Skin of body (tissue), 2 donors: ENCODE results near the gene ZNF764. TPM values are rescaled to one million over a fixed set of nuclear protein-coding genes. Genes with fewer than 3 reads are reported as not detected.
"Not testable (repeated sequence)": the region's sequence is repeated elsewhere in the genome, so short reads cannot be mapped to it uniquely, and the experiment has no call there.

Experiments
- DNase-seq: peaks from one replicate; lab custom pipeline; 2025; lab: John Stamatoyannopoulos, UW
- total RNA-seq: library from RNA; depleted of rRNA; stranded (reverse); fragments of >200 nt; gene quantifications from one replicate; pipeline ENCODE4 v1.2.3, GENCODE V29; 2014

The ZNF764 gene
- 4.1 TPM for total RNA-seq

DNA sequence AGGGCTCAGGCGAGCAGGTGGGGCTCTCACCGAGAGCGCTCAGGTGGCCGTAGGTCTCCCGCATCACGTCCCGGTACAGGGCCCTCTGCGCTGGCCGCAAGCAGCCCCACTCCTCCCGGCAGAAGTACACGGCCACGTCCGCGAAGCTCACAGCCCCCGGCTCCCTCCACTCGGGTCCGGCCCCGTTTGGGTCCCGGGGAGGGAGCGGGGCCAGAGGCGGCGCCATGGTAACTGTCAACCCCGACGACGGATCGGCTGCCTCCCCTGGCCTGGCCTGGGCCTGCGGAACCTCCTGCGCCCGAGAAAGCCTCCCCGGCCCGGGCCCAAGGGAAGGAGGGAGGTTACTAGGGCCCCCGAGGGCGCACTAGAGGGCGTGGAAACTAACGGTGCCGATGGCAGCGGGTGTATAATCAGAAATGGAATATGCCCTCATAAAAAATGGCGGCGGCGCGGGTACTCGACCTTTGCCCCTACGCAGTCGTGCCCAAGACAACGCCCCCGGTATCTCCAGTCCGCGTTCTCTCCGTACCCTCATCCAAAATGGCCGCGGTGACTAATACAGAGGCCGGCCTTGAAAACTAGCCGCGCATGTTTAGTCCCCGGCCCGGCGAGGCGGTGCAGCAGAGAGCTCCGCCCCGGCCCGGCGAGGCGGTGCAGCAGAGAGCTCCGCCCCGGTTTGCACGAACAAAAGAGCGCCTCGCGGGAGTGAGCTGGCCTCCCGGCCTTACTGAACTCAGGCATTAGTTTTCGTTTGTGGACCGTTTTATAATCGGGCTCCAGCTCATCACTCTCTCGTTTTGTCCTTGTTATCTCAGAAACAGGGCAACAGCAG, at the start of gene ZNF764:
Gene ZNF764 (minus strand): TSS at position 418 of the 832 bp plus-strand sequence. CDS start 192 bp downstream, at position 226.
- DNase-seq: peak; percentile 96

DNA sequence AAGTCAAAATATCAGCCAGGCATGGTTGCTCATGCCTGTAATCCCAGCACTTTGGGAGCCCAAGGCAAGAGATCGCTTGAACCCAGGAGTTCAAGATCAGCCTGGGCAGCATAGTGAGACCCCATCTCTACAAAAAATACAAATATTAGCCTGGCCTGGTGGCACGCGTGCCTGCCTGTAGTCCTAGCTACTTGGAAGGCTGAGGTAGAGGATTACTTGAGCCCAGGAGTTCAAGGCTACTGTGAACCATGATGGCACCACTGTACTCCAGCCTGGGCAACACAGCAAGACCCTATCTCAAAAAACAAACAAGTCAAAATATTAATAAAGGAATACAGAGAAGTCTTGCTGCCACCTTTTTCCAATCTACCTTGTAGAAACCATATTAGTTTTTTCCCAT, 47.8 kb upstream of the ZNF764 start:
- no peak for DNase-seq

DNA sequence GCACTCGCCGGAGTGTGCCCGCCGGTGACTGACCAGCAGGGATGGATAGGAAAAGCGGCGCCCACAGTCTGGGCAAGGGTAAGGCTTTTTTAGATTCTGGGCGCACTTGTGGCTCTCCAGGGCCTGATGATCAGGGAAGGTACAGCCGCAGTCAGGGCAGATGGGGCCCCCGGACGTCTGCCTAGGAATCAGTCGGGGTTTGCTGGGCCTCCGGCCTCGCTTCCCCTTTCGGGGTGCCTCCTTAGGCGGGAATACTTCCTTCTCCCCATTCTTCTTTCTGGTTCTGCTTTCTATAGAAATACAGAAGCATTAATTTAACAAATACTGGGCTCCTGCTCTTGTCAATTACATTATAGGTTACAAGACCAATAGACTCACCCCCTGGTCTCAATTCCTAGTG, 47.0 kb upstream of the ZNF764 start:
- no peak for DNase-seq

DNA sequence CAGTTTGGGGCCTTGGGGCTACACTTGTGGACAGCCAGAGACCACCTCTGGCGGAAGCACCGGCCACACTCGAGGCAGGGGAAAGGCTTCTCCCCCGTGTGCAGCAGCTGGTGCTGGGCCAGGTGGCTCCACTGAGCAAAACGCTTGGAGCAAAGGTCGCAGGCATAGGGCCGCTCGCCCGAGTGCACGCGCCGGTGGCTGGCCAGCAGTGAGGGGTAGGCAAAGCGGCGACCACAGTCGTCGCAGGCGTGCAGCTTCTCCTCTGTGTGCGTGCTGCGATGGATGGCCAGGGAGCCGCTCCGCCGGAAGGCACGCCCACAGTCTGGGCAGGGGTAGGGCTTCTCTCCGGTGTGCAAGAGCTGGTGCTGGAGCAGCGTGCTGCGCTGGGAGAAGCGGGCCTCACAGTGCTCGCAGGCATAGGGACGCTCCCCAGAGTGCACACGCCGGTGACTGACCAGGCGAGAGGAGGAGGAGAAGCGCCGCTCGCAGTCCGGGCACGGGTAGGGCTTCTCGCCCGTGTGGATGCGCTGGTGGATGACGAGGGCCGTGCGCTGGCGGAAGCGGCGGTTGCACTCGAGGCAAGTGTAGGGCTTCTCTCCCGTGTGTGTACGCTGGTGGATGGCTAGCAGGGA, 46.3 kb upstream of the ZNF764 start:
- DNase-seq: no peak

DNA sequence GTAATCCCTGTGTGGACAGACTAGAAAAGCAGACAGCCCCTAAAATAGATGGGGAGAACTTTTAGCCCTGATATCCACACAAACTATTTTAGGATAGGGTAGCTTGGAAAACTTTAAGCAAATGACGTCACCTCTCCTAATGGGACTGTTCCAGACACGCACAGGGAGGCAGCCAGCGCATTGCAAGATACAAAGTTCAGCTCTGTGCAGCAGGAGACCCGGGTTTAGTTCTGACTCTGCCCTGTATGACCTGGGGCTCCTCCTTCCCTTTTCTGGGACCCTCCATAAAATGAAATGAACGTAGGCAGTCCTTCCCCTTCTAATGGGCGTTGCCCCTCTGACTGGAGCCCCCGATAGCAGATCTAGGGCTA, 45.8 kb upstream of the ZNF764 start:
- peak; percentile 1 for DNase-seq

DNA sequence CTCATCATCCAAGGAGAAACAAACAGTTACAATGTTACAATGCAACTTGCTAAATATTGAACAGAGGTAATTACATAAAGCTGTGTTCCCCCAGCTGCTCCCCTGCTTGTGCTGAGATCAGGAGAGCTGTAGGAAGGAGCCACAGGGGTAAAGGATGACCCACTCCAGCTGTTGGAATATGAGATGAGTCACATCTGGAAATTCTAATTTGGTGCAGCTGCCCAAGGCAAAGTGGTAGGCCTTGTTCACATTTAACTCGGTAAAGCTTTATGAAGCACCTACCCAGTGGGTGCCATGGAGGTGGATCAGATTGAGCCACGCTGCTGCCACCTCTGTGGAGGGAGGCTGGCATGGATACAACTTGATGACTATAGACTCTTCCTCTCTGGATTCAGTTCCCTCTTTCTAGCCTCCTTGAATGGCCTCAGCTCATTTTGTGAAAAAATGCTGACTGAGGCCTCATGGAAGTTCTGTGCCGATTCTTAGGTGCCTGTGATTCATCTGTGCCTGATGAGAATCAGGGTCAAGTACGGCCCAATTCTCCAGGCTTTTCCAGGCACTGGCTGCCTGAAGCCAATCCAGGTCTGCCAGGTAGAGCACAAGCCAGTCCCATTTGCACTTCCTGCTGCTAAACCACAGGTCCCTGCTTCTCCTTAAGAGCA, 44.6 kb upstream of the ZNF764 start:
- DNase-seq: peak; percentile 67

DNA sequence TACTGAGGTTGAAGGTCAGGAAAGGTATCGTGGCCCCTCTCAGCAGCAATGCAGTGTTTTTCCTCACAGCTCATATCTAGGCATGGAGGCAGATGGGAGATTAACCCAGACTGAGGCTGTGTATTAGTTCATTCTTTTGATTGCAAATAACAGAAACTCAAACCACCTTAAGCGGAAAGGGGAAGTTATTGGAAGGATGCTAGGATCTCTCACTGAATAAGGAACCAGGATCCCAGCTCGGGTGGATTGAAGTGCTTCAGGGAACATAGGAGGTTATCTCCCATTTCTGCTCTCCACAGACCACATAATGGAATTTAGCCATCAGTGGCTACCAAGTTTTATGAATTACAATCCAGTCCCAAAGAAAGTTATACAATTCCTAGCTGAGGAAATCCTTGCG, 43.8 kb upstream of the ZNF764 start:
- DNase-seq: no peak

DNA sequence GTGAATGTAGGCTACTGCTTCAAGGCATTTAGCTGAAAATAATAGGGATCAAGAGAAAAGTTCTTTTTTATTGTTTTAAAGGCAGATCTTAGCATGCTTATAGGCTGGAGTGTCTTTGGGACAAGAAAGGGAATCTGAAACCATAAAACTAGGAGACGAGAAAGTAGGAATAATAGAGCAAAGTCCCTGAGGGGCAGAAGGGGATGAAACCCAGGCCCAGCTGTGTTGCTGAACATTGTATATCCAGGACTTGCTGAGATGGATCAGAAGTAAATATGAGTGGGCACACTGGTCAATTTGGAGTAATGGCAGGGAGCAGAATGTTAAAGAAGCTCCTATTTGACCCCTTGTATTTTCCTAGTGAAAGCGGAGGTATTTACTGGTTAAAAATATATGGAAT, 42.8 kb upstream of the ZNF764 start:
- no peak for DNase-seq

DNA sequence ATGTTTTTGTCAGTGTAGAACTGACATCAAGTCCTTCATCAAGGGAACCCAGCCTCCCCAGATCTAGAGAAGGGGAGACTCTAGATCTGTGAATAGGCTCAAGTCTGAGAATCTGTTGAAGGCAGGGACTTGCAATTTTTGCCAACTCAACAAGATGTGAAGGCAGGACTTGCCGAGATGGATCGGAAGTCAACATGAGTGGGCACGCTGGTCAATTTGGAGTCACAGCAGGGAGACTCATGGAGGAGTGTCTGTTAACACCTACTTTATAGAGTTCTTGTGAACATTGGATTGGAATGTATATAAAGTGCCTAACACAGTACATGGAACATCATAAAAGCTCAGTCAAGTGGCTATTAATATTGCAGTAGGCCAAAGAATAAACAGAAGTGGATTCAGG, 42.0 kb upstream of the ZNF764 start:
- no peak for DNase-seq

DNA sequence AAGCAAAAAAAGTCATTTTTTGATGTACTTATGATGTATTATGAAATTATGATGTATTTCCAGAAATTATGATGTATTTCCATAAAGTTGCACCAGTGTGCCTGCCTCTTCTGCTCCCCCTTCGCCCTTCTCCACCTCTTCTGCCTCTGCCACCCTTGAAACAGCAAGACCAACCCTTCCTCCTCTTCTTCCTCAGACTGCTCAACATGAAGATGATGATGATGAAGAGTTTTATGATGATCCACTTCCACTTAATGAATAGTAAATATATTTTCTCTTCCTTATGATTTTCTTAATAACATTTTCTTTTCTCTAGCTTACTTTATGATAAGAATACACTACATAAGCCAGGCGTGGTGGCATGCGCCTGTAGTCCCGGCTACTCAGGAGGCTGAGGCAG, 34.7 kb upstream of the ZNF764 start:
- no peak for DNase-seq

DNA sequence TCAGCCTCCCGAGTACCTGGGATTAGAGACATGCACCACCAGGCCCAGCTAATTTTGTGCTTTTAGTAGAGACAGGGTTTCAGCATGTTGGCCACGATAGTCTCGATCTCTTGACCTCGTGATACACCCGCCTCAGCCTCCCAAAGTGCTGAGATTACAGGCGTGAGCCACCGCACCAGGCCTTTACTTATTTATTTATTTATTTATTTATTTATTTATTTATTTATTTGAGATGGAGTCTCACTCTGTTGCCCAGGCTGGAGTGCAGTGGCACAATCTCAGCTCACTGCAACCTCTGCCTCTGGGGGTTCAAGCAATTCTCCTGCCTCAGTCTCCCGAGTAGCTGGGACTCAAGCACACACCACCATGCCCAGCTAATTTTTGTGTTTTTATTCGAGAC, 32.7 kb upstream of the ZNF764 start:
- not testable (repeated sequence) for DNase-seq

DNA sequence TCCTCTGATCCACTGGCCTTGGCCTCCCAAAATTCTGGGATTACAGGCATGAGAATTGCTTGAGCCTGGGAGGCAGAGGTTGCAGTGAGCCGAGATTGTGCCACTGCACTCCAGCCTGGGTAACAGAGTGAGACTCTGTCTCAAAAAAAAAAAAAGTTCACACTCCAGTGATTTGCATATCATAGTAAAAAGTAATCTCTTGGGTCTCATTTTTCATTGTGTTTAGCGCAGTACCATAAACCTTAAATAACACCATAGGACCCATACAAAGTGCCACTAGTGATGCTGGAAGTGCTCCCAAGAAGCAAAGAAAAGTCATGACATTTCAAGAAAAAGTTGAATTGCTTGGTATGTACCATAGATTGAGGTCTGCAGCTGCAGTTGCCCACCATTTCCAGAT, 31.4 kb upstream of the ZNF764 start:
- not testable (repeated sequence) for DNase-seq

DNA sequence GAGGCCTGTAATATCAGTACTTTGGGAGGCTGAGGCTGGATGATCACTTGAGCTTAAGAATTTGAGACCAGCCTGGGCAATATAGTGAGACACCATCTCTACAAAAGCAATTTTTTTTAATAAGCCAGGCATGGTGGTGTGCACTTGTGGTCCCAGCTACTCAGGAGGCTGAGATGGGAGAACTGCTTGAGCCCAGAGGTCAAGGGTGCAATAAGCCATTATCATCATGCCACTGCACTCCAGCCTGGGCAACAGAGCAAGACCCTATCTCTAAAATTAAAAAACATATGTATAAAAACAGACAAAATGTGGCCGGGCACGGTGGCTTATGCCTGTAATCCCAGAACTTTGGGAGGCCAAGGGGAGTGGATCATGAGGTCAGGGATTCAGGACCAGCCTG, 30.5 kb upstream of the ZNF764 start:
- no peak for DNase-seq

DNA sequence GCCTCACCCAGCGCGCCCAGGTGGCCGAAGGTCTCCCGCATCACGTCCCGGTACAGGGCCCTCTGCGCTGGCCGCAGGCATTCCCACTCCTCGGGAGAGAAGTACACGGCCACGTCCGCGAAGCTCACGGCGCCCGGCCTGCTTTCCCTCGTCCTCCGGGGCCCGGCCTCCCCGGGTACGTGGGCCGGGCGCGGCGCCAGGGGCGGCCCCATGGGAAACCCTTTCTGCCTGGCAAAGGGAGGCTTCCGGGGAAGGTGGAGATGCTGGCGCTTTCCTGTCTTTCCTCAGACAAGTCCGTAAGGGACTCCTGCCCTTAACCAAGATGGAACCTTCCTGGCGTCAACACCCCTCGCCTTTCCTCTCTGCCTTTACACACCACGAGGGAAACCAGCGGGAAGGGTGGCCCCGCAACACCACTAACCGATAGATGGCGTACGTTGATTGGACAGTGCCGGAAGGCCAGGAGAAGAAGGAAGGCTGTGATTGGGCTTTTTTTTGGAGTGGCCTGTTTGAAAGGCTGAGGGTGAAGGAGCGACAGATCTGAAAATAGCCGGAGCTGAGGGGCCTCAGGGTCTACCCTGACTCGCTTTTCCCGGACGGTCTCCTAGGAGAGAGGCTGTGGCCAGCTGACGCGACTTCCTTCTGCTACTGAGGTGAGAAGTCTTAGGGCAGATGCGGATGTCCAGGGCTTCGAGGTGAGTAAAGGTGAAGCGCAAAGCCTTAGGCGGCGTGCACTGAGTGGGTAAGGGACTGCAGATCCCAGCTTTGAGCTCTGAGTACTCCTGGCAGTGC, 27.4 kb upstream of the ZNF764 start, which contains the start of gene ZNF785:
Gene ZNF785 (minus strand): TSS at position 298 of the 792 bp plus-strand sequence. CDS start 86 bp downstream, at position 212.
- peak; percentile 99 for DNase-seq

DNA sequence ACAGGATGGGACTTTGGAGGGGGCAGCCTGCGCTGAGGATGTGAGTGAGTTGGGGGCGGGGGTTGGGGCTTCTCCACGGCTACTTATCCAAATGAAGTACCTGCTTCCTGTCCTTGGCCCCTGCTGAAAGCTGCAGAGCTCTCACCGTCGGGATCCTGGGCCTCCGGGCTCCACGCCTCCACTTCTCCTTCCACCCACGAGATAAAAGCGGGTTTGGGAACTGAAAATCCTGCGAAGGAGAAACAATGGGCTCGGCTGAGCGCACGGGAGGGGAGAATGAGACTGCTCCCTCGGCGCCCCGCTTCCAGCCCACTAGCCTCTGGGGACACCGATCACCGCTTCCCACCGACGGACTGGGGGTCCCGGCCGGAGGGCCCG, 26.8 kb upstream of the ZNF764 start:
- no peak for DNase-seq

DNA sequence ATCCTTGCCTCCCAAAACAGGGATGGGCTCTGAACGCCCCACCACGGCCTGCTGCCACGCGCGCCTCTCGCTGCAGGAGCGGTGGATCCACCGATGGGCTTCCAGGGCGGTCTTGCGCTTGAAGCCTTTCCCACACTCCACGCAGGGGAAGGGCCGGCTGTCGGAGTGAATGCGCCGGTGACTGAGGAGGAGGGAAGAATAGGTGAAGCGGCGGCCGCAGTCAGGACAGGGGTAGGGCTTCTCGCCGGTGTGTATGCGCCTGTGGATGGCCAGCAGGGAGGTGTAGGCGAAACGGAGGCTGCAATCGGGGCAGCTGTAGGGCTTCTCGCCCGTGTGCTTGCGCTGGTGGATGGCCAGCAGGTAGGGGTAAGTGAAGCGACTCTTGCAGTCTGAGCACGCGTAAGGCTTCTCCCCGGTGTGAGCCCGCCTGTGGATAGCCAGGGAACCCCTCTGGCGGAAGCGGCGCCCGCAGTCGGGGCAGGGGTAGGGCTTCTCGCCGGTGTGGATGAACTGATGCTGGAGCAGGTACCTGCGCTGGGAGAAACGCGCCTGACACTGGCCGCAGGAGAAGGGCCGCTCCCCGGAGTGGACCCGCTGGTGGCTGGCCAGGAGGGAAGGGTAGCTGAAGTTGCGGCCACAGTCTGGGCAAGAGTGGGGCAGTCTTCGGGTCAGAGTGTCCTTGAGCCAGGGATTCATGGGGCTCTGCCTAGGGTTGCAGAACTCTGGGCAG, 24.6 kb upstream of the ZNF764 start:
- no peak for DNase-seq

DNA sequence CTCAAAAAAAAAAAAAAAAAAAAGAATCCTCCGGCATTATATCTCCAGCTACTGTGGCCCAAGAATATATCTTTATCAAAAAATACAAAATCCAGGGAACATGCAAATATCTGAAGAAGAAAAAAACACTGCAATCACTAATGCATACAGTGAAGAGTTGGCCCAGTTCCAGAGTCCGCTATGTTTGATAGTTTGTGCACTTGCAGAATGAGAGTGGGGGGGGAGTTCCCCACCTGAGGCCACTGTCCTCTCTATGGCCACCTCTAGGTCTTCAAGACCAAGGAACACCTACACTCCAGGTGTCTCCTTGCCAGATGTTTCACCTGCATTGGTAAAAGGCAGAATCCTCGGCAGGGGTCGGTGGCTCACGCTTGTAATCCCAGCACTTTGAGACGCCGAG, 23.3 kb upstream of the ZNF764 start:
- DNase-seq: no peak

DNA sequence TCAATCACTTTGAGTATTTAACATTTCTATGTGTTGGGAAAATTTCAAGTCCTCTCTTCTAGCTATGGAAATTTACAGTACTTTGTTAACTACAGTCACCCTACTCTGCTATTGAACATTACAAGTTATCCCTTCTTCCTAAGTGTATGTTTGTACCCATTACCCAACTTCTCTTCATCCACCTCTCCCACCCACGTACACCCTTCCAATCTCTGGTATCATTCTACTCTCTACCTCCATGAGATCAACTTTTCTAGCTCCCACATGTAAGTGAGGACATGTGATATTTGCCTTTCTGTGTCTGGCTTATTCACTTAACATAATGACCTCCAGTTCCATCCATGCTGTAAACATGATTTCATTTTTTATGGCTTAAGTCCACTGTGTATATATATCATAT, 16.5 kb upstream of the ZNF764 start:
- no peak for DNase-seq

DNA sequence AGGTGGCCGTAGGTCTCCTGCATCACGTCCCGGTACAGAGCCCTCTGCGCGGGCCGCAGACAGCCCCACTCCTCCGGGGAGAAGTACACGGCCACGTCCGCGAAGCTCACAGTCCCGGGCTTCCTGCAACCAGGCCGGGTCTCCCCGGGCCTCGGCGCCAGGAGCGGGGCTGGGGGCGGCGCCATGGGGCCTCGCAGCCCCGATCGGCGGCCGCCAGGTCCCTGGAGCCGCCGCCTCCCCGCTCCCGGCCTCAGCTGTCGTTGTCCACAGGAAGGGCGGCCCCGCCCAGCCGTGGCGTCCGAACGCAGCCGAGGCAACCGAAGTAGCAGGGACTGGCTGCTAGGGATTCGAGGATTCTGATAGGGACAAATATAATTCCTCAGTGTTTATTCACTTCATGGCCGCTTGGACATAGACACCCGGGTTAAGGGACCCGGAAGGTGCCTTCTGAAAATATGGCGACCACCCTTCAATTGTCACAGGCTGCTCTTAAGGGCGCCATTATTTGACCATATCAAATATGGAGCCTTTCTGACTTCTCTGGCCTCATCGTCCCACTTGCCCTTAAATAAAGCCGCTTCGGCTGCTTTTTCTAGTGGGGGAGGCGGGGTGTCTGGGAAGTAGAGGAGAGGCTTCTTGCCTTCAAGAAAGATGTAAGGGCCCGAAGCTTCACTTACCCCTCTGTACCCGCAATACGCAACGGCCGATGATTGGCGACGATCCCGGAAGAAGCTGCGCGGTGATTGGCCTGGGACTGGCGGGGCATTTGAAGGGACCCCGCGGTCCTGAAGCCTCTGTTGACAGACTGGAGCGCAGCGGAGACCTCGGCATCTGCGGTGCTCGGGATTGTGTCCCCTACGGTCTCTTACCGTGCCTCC, 13.5 kb upstream of the ZNF764 start, which contains the start of gene ZNF688:
Gene ZNF688 (minus strand): TSS at position 270 of the 878 bp plus-strand sequence. CDS start 85 bp downstream, at position 185.
- peak; percentile 95 for DNase-seq
